HepG2 (cell line): ENCODE measurements around the gene PELI2. TPM values are rescaled to one million over a fixed set of nuclear protein-coding genes. Genes with fewer than 3 reads are reported as not detected.

ENCODE experiments used
- ATAC-seq: fragments of 200-7000 bp; cut with Tn5 transposase; 3 replicates; pipeline ENCODE4 v1.9.1; 2020; ENCODE audit warnings: mild to moderate bottlenecking, moderate library complexity
- BruUV-seq: library from RNA; stranded (reverse); fragments of 400-500 nt; replicated peaks from 2 replicates; lab custom pipeline; 2021; lab: Mats Ljungman, UMichigan
- CTCF ChIA-PET: fragments of 300-600 bp; formaldehyde crosslinking; extraction: SDS; loops from one replicate; lab custom pipeline; 2021; ENCODE audit warnings: low total read pairs, inconsistent platforms, low intra/inter-chr PET ratio; lab: Yijun Ruan, JAX
- POLR2A ChIA-PET: fragments of 350-600 bp; sonication (Branson Sonifier 250); formaldehyde crosslinking; loops from one replicate; lab custom pipeline; 2020; ENCODE audit warnings: antibody characterized with exemption, inconsistent platforms; lab: Yijun Ruan, JAX
- DNase-seq: peaks from one replicate; pipeline ENCODE4 v3.0.0-alpha.2; 2015; ENCODE audit warnings: low spot score
- FAIRE-seq: peaks from 3 replicates; lab custom pipeline; 2011; peaks lifted over from hg19 to GRCh38; lab: Jason Lieb, UNC
- H2AFZ ChIP-seq: one replicate; pipeline ENCODE4 v1.6.1; 2011; ENCODE audit warnings: low read length, inconsistent platforms
- H3K27ac ChIP-seq: fragments of 300-600 bp; 3 replicates; pipeline ENCODE4 v1.8.0; 2011; ENCODE audit warnings: mixed run types, mild to moderate bottlenecking, mixed read lengths, low read length, inconsistent platforms; ENCODE audit not compliant: insufficient read depth; ENCODE audit errors: extremely low read length
- H3K27me3 ChIP-seq, 2 experiments: fragments of 200-600 bp in 1 of 2; 2 replicates in 1 of 2; 3 replicates in 1 of 2; pipeline versions ENCODE4 v1.6.0 to v1.8.0; 2011; ENCODE audit warnings: low read length in 2 of 2, mild to moderate bottlenecking in 2 of 2, moderate library complexity in 2 of 2, inconsistent platforms in 1 of 2; ENCODE audit not compliant: insufficient read depth in 2 of 2, control insufficient read depth in 1 of 2
- H3K36me3 ChIP-seq, 2 experiments: fragments of 200-600 bp in 1 of 2; replicated peaks in 1 of 2; 2 replicates in 1 of 2; 3 replicates in 1 of 2; pipeline versions ENCODE4 v1.5.1 to v1.8.0; 2011; ENCODE audit warnings: low read length in 2 of 2, inconsistent platforms in 1 of 2; ENCODE audit not compliant: insufficient read depth in 2 of 2, control insufficient read depth in 1 of 2
- H3K4me1 ChIP-seq: 2 replicates; pipeline ENCODE4 v1.5.1; 2012; ENCODE audit warnings: low read length, inconsistent platforms; ENCODE audit not compliant: insufficient read depth
- H3K4me2 ChIP-seq: 2 replicates; pipeline ENCODE4 v1.6.0; 2011; ENCODE audit warnings: low read depth, low read length, inconsistent platforms
- H3K4me3 ChIP-seq, 3 experiments: fragments of 200-600 bp in 1 of 3; sonication (generic), shearing (Covaris generic) in 1 of 3; replicated peaks in 1 of 3; 2 replicates each; pipeline ENCODE4 v1.5.1; 2011 to 2016; ENCODE audit warnings: low read length in 3 of 3, inconsistent platforms in 2 of 3, low read depth in 2 of 3, mild to moderate bottlenecking in 2 of 3, control low read depth in 1 of 3, mixed read lengths in 1 of 3; ENCODE audit not compliant: insufficient read depth in 1 of 3
- H3K79me2 ChIP-seq: one replicate; pipeline ENCODE4 v1.6.1; 2011; ENCODE audit warnings: low read length, inconsistent platforms; ENCODE audit not compliant: insufficient read depth
- H3K9ac ChIP-seq: 2 replicates; pipeline ENCODE4 v1.6.0; 2011; ENCODE audit warnings: mild to moderate bottlenecking, low read depth, low read length, inconsistent platforms; ENCODE audit not compliant: insufficient read depth
- H3K9me3 ChIP-seq: 2 replicates; pipeline ENCODE4 v1.5.1; 2012; ENCODE audit warnings: mild to moderate bottlenecking, low read length
- H4K20me1 ChIP-seq: 2 replicates; pipeline ENCODE4 v1.6.0; 2011; ENCODE audit warnings: inconsistent platforms, mild to moderate bottlenecking, low read length, moderate library complexity; ENCODE audit not compliant: insufficient read depth
- CCDC6 ChIP-seq: sonication (generic); formaldehyde crosslinking; IDR thresholded peaks from 2 replicates; pipeline ENCODE4 v1.8.1; 2022; ENCODE audit warnings: mild to moderate bottlenecking, missing genetic modification reagents, moderate library complexity
- HHEX ChIP-seq: IDR thresholded peaks from 2 replicates; pipeline ENCODE4 v1.6.1; 2016; ENCODE audit warnings: control low read depth
- HINFP ChIP-seq: sonication (generic); formaldehyde crosslinking; IDR thresholded peaks from 2 replicates; pipeline ENCODE4 v1.4.0; 2020; ENCODE audit warnings: low read depth, mild to moderate bottlenecking, missing genetic modification reagents
- REXO4 ChIP-seq: sonication (generic); formaldehyde crosslinking; IDR thresholded peaks from 2 replicates; pipeline ENCODE4 v1.8.0; 2022; ENCODE audit warnings: missing genetic modification reagents, mild to moderate bottlenecking, borderline replicate concordance
- ZC3H13 ChIP-seq: sonication (generic); formaldehyde crosslinking; IDR thresholded peaks from 2 replicates; pipeline ENCODE4 v1.8.1; 2023; ENCODE audit warnings: mild to moderate bottlenecking, missing genetic modification reagents, moderate library complexity
- ZNF24 ChIP-seq: fragments of 450-650 bp; IDR thresholded peaks from 2 replicates; pipeline ENCODE4 v1.6.1; 2017; ENCODE audit warnings: antibody characterized with exemption, mild to moderate bottlenecking
- ZNF329 ChIP-seq: sonication (generic); formaldehyde crosslinking; IDR thresholded peaks from 2 replicates; pipeline ENCODE4 v1.9.0; 2021; ENCODE audit warnings: low read depth, mild to moderate bottlenecking, missing genetic modification reagents
- ZNF335 ChIP-seq: sonication (generic); formaldehyde crosslinking; IDR thresholded peaks from 2 replicates; pipeline ENCODE4 v1.4.0; 2020; ENCODE audit warnings: missing genetic modification reagents
- ZNF33B ChIP-seq: sonication (generic); formaldehyde crosslinking; IDR thresholded peaks from 2 replicates; pipeline ENCODE4 v1.5.1; 2020; ENCODE audit warnings: mild to moderate bottlenecking, missing genetic modification reagents
- ZNF547 ChIP-seq: sonication (generic); formaldehyde crosslinking; IDR thresholded peaks from 2 replicates; pipeline ENCODE4 v1.5.1; 2020; ENCODE audit warnings: mild to moderate bottlenecking, missing genetic modification reagents
- WGBS: methylation state at CpG from one replicate; pipeline ENCODE4 v1.1.6; 2017; ENCODE audit warnings: low lambda C conversion rate; 5-methylcytosine and 5-hydroxymethylcytosine counted together
- in situ Hi-C: cut with HindIII; loops from 2 replicates; pipeline ENCODE4 v1.10.0; 2017; ENCODE audit warnings: low pct_unique_long_range_greater_than_20kb; ENCODE audit not compliant: extremely low pct_ligation_motif_present
- intact Hi-C: fragments of 100-400 bp; cut with micrococcal nuclease; formaldehyde crosslinking; loops from one replicate; pipeline ENCODE4 v1.10.0; 2022; ENCODE audit not compliant: unreplicated experiment
- polyA plus RNA-seq, 8 experiments: library from polyadenylated mRNA; depleted of rRNA in 3 of 8; stranded (reverse) in 7 of 8; unstranded in 1 of 8; fragments of >200 nt; fragmentation: Illumina TruSeq in 4 of 8; extraction: Trizol in 4 of 8; gene quantifications; 2 replicates each; pipeline versions ENCODE4 v1.2.1 to v1.2.3, GENCODE V29; 2011 to 2016; ENCODE audit warnings: low read depth in 4 of 8, missing spikeins in 1 of 8, mixed read lengths in 1 of 8; ENCODE audit not compliant: insufficient read depth in 1 of 8
- total RNA-seq, 5 experiments: library from RNA; depleted of rRNA; stranded (reverse); fragments of >200 nt; fragmentation: Illumina TruSeq; extraction: Trizol; gene quantifications; 2 replicates each; pipeline ENCODE4 v1.2.3, GENCODE V29; 2016; ENCODE audit warnings: low read depth in 1 of 5
- TF ChIP-seq, protein P1 (sequence below): sonication (generic); formaldehyde crosslinking; IDR thresholded peaks from 2 replicates; pipeline ENCODE4 v1.5.0; 2020; ENCODE audit warnings: mild to moderate bottlenecking, missing genetic modification reagents

PELI2 gene
- total and polyA plus RNA-seq, 2 of the 13 experiments (the other 11 are each of a cell fraction or from before 2014, with no cell fraction given): 0.07 TPM; not detected in 1

- no TSS peak for BruUV-seq
- no peaks in the 10 kb centered on the region for H3K79me2 ChIP-seq
- H3K9ac ChIP-seq: no peak overlapping the region
- H4K20me1 ChIP-seq: no peaks in the 10 kb centered on the region
- ChIA-PET POLR2A (no interaction called here), CTCF (no interaction called here)
- in situ Hi-C loops: no loop called here
- DNase-seq: no peak
- no peaks in the 10 kb centered on the region for H3K36me3 ChIP-seq
- WGBS: 0% methylated on average over 2 of the region's 2 CpGs
- intact Hi-C loops: no loop called here
- H3K4me2 ChIP-seq: no peak overlapping the region
- no peak overlapping the region for H2AFZ ChIP-seq
- H3K9me3 ChIP-seq: no peaks in the 10 kb centered on the region
- FAIRE-seq: no peak
- peaks cover 0 to 4% of the 10 kb centered on the region in 2 experiments; a peak in 1 of 5 replicates for H3K27me3 ChIP-seq
- no peaks in the 10 kb centered on the region for H3K4me1 ChIP-seq
- no peak for ATAC-seq
- TF ChIP-seq REXO4 (CRISPR knock-in tag) (no peak), CCDC6 (CRISPR knock-in tag) (no peak)
- H3K27ac ChIP-seq: no peak overlapping the region
- H3K4me3 ChIP-seq: no peak overlapping the region
Observed at GRCh38 chr14:56126637-56126913, 8.4 kb downstream of the PELI2 start.

DNA sequence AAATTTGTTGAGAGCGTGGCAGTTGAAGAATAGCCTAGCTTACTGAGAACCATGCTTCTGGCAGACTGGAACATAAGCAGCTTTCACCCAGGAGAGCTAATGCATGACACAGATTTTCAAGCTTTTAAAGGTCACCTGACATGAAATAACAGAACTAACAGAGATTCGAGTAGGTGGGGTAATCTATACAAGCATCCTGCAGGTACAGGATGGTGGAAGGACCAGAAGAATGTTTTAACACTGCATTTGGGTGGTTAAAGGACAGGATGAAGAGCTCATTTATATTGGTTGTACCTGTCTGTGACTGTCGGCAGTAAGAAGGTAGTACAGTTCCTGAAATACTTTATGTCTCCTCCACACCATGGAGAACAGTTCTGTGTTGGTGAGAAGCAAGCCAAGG lies 8.9 kb downstream of the PELI2 start:
- no peaks in the 10 kb centered on the region for H3K4me1 ChIP-seq
- ChIA-PET CTCF (no interaction called here), POLR2A (no interaction called here)
- no peaks in the 10 kb centered on the region; a peak in 1 of 5 replicates for H3K27me3 ChIP-seq
- no peak for ATAC-seq
- in situ Hi-C loops: no loop called here
- no peak overlapping the region for H3K9ac ChIP-seq
- intact Hi-C loops: no loop called here
- no peaks in the 10 kb centered on the region for H3K36me3 ChIP-seq
- no peak for DNase-seq
- no peak overlapping the region for H3K4me3 ChIP-seq
- no peaks in the 10 kb centered on the region for H4K20me1 ChIP-seq
- TF ChIP-seq HHEX (CRISPR knock-in tag): no peak
- no peak for TF ChIP-seq ZNF335 (CRISPR knock-in tag)
- TF ChIP-seq ZC3H13 (CRISPR knock-in tag): no peak
- TF ChIP-seq HINFP (CRISPR knock-in tag): no peak
- no peak for TF ChIP-seq ZNF33B (CRISPR knock-in tag)
- no peak for TF ChIP-seq ZNF24
- TF ChIP-seq ZNF547 (CRISPR knock-in tag): no peak
- TF ChIP-seq ZNF329: no peak
- TF ChIP-seq, protein P1, sequence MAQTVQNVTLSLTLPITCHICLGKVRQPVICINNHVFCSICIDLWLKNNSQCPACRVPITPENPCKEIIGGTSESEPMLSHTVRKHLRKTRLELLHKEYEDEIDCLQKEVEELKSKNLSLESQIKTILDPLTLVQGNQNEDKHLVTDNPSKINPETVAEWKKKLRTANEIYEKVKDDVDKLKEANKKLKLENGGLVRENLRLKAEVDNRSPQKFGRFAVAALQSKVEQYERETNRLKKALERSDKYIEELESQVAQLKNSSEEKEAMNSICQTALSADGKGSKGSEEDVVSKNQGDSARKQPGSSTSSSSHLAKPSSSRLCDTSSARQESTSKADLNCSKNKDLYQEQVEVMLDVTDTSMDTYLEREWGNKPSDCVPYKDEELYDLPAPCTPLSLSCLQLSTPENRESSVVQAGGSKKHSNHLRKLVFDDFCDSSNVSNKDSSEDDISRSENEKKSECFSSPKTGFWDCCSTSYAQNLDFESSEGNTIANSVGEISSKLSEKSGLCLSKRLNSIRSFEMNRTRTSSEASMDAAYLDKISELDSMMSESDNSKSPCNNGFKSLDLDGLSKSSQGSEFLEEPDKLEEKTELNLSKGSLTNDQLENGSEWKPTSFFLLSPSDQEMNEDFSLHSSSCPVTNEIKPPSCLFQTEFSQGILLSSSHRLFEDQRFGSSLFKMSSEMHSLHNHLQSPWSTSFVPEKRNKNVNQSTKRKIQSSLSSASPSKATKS (CRISPR knock-in tag): no peak
- TF ChIP-seq, all 625 proteins: peak for 0
- H3K27ac ChIP-seq: no peak overlapping the region
- BruUV-seq: no TSS peak
- 4% methylated on average over 3 of the region's 3 CpGs for WGBS
- FAIRE-seq: no peak
- no peak overlapping the region for H3K4me2 ChIP-seq
- H2AFZ ChIP-seq: no peak overlapping the region
- H3K9me3 ChIP-seq: no peaks in the 10 kb centered on the region
- no peaks in the 10 kb centered on the region for H3K79me2 ChIP-seq
